AG09319 (cell line): ENCODE measurements around the gene CCDC186.

Experiments used
- DNase-seq: peaks from one replicate; pipeline ENCODE4 v3.0.0-alpha.2; 2010; ENCODE audit warnings: low read depth; ENCODE audit errors: extremely low read depth
- TF ChIP-seq, protein P1 (sequence below): IDR thresholded peaks from 2 replicates; pipeline ENCODE4 v1.5.1; 2011; ENCODE audit warnings: low read depth, mild to moderate bottlenecking, inconsistent platforms, low read length, moderate library complexity

CCDC186 gene

GRCh38 chr10:114176511-114176910 is 2.5 kb upstream of the CCDC186 start:
- no peak for DNase-seq
- TF ChIP-seq, protein P1, sequence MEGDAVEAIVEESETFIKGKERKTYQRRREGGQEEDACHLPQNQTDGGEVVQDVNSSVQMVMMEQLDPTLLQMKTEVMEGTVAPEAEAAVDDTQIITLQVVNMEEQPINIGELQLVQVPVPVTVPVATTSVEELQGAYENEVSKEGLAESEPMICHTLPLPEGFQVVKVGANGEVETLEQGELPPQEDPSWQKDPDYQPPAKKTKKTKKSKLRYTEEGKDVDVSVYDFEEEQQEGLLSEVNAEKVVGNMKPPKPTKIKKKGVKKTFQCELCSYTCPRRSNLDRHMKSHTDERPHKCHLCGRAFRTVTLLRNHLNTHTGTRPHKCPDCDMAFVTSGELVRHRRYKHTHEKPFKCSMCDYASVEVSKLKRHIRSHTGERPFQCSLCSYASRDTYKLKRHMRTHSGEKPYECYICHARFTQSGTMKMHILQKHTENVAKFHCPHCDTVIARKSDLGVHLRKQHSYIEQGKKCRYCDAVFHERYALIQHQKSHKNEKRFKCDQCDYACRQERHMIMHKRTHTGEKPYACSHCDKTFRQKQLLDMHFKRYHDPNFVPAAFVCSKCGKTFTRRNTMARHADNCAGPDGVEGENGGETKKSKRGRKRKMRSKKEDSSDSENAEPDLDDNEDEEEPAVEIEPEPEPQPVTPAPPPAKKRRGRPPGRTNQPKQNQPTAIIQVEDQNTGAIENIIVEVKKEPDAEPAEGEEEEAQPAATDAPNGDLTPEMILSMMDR = no peak

DNA sequence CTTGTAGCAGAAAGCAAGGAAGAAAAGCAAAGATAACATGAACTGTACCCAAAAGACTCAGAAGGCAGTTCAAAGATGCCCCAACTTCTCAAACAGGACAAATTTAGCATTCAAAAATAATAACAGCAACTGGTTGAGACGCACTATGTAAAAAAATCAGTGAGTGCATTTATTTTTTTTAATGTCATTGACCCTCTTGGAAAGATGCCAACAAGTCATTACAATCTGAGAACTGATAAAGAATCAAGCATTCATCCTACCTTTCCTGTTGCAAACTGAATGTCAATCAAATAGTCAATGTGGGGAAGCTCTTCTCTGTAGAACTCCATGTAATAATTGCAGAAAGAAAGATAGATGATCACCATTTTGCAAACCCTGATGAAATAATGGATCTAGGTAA is 1.7 kb upstream of the CCDC186 start:
- DNase-seq = no peak
- TF ChIP-seq, protein P1 = no peak

DNA sequence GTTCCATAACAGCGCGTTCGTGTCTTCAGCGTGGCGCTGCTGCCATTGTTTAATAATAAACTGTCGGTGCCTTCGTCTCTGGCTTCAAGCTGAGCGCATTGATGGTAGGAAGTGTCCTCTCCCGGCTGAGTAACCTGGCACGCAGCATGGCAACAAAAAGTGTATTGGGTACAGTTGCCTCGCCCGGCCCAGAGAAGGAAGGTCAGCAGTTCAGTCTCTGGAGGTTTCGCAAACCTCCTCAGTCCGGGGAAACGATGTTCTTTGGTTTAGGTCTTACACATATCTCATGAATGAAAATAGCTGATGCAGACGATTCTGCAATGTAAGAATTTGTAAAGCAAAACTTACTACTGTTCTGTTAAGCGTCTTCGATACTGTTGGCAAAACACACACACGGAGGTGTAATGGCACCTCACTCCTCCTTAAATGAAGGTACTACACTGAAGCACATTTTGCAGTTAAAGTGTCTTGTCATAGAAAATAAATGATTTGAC is 739 bp upstream of the CCDC186 start:
- no peak for DNase-seq
- TF ChIP-seq, protein P1 = no peak

DNA sequence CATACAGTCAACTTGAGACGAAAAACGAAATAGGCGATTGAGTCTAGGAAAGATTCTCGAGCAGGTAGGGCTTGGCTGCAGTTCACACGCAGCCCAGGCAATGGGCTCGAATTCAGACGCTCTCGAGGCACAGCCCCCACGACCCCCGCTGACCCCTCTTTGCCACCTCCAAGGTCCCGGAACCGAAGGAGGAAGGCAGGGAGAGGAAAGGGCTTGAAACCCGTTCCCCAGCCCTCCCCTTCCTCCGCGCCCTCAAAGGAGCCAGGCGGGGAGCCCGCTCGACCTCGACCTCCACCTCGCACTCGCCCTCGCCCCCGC is 441 bp downstream of the CCDC186 start:
- no peak for DNase-seq
- TF ChIP-seq, protein P1 = no peak

- TF ChIP-seq, protein P1 = no peak
- DNase-seq = no peak
Measured at GRCh38 chr10:114172776-114173602, 1.0 kb downstream of the CCDC186 start.

DNA sequence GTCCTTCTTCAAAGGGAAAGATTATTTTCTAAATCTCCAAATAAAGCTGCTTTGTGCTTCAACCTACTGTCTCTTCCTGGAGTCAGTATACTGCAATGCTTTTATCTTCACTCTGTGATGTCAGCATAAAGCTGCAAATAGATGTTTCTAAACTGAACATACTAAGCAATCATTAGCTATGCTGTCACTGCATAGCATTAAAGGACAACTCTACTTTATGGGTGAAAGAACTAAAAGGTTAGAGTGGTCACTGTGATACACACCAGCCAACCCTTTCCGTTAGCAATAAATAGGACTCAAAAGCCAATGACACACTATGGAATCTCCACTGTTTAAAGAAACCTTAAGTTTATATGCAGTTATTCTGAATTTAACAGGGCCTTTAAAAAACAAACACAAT is 1.8 kb downstream of the CCDC186 start:
- no peak for DNase-seq
- TF ChIP-seq, protein P1 = no peak

GRCh38 chr10:114168450-114169009 is 5.5 kb downstream of the CCDC186 start:
- TF ChIP-seq, protein P1 = no peak
- no peak for DNase-seq
